Stimulated activated CD4-positive, alpha-beta T cell treated with anti-CD3 and anti-CD28 coated beads, Interleukin-4, amount 100 ng/mL, for 24 hours (primary cell): ENCODE data around the gene OR5H14.
"Not testable (repeated sequence)": the region's sequence is repeated elsewhere in the genome, so short reads cannot be mapped to it uniquely, and the experiment has no call there.

Experiments
- DNase-seq: peaks from one replicate; pipeline ENCODE4 v3.0.0-alpha.2; 2020

The OR5H14 gene

DNA sequence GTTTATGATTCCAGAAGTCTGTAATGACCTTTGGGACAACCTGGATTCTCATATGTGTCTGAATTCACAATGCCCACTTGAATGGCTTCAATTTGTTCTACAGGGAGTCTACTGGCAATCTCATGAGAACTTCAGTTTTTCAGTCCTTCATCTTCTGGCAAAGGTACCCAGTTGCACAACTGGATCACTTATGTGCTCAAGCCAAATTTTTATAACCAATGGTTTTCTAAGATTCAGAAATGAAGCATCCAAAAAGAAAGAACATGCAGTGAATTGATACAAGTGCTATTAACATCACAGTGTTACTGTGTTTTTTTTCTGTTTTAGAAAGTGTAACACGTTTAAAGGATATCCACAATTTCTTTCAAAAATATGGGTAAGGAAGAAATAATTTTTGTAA lies at the start of gene OR5H14:
Gene OR5H14 (plus strand): TSS at position 301 of the 400 bp plus-strand sequence. CDS start 1,907 bp downstream, outside the sequence.
- no peak for DNase-seq

DNA sequence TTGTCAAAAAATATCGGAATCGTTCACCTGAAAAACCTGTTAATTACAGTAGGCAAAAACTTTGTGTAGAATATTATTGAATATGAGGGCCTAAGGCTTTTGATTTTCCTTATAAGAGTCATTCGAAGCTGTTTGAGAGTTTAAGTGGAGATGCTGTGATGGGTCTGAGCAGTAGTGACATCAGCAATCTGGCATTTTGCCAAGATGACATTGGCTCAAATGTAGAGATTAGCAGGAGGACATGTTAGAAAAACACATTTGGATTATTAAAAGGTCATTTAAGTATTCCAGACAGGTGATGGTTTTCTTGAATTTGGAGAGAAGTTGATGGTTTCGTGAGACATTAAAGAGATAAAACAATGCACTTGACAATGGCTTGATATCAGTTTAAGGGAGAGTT lies 47.4 kb upstream of the OR5H14 start:
- no peak for DNase-seq

DNA sequence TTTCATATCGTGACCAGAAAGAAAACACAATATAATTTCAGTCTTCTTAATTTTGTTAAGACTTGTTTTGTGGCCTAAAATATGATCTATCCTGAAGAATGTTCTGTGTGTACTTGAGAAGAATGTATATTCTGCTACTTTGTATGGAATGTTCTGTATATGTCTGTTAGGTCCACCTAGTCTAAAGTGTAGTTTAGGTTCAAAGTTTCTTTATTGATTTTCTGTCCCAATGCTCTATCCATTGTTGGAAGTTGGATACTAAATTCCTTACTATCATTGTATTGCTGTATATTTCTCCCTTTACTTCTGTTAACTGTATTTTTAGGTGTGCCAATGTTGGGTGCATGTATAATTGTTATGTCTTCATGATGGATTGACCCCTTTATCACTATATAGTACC lies 39.1 kb upstream of the OR5H14 start:
- DNase-seq, result no peak

DNA sequence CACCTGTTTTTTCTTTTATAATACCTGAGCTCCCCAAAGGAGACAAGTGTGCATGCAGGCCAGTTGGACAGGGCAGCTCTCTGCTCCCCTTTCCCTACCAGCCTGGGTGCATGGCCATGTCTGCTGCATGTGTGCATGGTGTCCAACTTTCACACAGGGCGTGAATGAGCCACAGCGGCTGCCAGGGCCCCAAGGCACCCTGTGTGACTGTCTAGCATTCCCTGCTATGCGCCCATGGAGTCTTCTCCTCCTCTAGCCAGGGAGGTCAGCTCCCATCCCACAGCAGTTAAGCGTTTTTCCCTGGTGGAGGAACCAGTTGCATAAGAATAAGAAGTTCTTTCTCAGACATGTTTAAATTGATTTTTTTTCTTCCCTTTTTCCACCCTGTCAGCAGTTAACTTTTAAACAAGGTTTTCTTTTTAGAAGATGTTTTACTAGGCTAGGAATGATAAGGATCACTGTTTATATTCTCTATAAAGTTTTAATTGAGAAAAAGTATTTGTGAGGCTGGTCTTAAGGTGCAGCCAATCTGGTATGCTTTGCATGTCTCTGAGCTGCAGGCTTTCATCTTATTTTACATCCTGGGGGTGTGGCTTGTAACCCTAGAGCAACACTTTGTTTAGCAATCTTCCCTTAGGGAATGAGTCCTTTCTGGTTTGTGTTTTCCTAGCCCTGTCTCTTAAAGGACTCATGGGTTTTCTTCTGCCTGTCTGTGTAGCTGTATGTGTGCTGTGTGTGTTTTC lies 37.3 kb upstream of the OR5H14 start:
- no peak for DNase-seq

DNA sequence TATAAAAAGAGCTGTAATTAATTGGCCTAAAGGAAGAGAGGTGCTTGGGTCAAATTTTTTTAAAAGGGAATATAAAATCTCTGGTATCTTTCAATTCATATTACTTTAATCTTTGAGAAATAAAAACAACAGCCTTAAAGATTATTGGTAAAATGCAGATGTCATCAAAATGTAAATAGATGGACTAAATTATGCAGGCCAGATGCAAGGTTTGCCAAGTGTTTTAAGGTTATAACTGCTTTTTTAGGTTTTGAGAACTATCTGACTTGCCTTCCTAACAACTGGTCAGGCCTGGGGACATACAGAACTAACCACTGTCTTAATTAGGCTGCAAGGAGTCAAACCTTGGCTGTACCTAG lies 36.8 kb upstream of the OR5H14 start:
- no peak for DNase-seq

DNA sequence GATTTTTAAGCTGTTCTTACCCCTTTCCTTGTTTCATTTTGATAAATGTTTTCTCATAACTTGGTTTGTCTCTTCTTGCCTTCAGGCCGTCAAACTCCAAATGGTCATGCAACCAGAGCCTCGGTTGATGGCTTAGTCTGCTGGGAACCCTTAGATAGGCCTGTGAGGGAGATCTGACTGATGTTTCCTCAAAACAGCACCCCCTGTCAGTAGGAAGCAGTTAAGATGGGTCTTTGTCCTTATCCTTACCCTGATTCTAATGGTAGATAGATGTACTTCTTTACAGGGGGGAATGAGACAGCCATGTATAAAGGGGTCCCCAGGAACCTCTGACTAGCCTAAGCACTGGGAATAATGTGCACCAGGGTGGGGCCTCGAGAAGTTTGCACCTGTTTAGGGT lies 33.0 kb upstream of the OR5H14 start:
- no peak for DNase-seq

DNA sequence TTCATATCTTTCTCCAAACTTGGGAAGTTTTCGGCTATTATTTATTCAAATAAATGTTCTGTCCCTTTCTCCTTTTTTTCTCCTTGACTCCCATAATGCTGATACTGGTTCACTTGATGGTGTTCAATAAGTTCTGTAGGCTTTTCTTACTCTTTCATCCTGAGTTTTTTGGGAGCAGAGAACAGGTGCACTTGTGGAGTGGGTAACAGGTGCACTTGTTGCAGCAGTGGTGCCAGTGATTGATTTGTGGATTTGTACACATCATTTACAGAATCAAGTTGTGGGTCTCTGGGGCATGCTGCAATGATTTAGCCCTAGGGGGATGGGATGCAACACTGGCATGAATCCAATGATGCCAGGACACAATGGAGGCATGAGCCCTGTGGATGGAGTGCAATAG lies 31.6 kb upstream of the OR5H14 start:
- no peak for DNase-seq

DNA sequence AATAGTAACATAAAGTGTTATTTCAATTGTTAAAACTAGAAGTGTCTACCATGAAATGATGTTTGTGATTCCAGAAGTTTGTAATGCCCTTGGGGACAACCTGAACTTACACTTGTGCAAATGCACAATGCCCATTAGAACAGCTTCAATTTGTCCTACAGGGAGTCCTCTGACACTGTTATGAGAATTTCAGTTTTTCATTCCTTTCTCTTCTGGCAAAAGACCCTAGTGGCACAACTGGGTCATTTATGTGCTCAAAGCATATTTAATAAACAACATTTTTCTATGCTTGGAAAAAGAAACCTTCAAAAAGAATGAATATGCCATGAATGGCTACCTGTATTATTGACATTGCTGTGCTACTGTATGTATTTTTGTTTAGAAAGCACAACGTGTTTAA lies 16.9 kb upstream of the OR5H14 start, which contains the start of gene OR5H1:
Gene OR5H1 (plus strand): TSS at position 301 of the 400 bp plus-strand sequence. CDS start 1,977 bp downstream, outside the sequence.
- no peak for DNase-seq

DNA sequence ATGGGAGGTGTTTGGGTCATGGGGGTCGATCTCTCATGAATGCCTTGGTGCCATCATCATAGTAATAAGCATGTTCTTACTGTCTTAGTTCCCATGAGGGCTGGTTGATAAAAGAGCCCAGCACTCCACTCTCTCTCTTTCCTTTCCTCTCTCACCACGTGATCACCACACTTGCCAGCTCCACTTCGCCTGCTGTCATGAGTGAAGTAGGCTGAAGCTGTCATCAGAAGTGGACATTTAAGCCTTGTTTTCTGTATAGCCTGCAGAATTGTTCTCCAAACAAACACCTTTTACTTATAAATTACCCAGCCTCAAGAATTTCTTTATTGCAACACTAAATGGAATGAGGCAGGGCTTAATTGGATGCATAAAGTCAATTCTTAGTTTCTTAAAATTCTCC lies 10.6 kb upstream of the OR5H14 start:
- DNase-seq, result no peak

DNA sequence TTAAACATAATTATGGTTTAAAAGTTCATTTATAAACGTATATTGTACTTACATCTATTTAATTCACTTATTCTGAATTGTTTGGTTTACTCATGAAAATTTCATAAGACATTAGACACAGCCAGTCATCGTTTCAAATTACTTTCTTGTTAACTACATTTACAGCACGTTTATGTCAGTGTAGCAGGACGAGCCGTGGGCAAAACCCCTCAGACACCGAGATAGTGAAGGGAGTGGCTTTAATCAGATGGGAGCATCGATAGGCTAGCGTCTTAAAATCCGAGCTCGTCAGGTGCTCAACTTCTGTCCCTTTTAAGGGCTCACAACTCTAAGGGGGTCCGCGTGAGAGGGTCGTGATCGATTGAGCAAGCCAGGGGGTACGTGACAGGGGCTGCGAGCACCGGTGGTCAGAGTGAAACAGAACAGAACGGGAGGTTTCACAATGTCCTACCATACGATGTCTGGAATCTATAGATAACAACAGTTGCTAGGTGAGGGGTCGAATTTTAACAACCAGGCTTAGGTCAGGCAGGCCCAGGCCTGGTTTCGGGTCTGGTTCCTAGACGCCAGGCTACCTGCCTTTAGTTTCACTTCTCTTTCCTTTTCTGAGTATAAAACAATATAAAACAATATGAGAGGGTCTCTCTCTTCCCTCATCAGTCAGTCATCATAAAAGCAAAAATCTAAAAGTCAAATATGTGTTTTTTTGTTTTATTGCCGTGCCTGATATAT lies 9.3 kb upstream of the OR5H14 start:
- DNase-seq, result not testable (repeated sequence)

DNA sequence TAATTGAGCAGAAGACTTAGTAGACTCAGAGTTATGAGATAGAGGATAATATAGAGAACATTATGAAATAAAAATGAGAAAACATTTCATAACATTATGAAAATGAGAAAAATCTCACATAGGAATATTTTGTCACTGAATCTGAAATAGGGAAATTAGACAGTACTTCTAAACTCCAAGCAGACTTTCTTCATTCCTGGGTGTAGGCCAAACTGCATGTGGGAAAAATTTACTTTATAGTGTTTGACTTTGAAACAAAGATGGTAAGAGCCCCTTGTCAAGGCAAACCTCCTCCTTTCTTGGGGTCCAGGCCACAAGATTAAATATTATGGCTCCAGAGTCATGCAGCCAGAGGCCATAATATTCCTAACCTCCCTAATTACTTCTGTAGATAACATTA lies 6.7 kb upstream of the OR5H14 start:
- DNase-seq, result no peak

DNA sequence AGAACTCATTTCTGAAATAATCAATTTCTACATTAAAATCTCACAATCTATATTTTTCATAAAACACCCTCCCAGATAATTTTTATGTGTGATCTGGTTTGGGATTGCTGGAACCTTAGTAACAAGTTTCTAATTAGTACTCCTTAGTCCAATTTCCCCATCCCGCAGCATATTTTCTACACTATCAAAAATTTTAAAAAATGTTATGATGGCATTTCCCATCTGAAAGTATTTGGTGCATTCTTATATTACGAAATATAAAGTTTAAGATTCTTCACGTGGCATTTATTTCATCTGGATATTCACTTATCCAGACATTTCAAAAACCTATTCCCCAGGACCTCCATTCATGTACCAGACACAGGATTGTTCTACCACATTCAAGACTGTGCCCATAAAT lies 1.5 kb downstream of the OR5H14 start:
- no peak for DNase-seq

DNA sequence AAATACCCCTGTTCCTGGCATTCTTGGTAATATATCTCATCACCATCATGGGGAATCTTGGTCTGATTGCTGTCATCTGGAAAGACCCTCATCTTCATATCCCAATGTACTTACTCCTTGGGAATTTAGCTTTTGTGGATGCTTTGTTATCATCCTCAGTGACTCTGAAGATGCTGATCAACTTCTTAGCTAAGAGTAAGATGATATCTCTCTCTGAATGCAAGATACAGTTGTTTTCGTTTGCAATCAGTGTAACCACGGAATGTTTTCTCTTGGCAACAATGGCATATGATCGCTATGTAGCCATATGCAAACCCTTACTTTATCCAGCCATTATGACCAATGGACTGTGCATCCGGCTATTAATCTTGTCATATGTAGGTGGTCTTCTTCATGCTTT lies 2.2 kb downstream of the OR5H14 start:
- DNase-seq, result not testable (repeated sequence)

DNA sequence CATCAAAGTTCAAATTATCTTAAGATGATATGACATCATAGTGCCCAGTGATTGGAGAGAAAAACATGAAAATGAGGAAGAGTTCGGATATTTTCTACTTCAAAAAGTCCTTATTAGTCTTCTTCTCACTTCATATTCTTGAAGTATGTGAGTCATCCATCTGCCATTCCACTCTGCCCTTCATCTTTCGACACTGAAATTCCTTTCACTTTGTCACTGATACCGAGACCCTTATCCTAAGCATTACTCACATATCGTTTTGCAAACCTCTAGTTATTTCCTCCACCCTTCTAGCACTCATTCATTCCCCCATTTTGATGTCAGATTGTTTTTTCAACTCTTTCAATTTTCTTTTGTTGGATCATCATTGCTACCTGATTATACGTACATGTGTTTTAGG lies 4.0 kb downstream of the OR5H14 start:
- no peak for DNase-seq

DNA sequence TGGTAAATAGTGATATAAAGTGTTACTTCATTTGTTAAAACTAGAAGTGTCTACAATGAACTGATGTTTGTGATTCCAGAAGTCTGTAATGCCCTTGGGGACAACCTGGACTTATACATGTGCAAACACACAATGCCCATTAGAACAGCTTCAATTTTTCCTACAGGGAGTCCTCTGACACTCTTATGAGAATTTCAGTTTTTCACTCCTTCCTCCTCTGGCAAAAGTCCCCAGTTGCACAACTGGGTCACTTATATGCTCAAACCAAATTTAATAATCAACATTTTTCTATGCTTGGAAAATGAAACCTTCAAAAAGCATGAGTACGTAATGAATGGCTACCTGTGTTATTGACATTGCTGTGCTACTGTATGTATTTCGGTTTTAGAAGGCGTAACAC lies 19.1 kb downstream of the OR5H14 start, which contains the start of gene OR5H15:
Gene OR5H15 (plus strand): TSS at position 301 of the 400 bp plus-strand sequence. CDS start 2,004 bp downstream, outside the sequence.
- no peak for DNase-seq

DNA sequence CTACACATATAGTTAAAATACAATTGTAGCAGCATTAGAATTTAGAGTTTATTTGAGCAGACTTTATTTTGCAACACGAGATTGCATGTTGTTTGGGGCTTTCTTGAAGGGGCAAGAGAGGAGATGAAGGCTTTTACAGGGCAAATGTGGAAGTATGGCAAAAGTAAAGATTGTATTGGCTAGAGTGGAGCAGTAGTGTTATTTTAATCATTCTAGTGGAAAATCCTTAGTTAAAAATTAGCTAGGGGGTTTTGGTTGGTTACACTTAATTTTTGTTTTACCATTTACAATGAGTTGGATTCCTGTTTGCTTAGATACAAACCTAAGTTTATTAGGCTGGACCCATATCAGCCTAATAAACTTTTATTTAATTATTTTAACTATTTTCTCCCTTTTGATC lies 23.8 kb downstream of the OR5H14 start:
- DNase-seq, result no peak

DNA sequence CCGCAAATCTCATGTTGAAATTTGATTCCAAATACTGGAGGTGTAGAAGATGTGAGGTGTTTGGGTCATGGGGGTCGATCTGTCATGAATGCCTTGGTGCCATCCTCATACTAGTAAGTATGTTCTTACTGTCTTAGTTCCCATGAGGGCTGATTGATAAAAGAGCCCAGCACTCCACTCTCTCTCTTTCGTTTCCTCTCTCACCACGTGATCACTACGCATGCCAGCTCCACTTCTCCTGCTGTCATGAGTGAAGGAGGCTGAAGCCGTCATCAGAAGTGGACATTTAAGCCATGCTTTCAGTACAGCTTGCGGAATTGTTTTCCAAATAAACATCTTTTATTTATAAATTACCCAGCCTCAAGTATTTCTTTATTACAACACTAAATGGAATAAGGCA lies 25.3 kb downstream of the OR5H14 start:
- no peak for DNase-seq

DNA sequence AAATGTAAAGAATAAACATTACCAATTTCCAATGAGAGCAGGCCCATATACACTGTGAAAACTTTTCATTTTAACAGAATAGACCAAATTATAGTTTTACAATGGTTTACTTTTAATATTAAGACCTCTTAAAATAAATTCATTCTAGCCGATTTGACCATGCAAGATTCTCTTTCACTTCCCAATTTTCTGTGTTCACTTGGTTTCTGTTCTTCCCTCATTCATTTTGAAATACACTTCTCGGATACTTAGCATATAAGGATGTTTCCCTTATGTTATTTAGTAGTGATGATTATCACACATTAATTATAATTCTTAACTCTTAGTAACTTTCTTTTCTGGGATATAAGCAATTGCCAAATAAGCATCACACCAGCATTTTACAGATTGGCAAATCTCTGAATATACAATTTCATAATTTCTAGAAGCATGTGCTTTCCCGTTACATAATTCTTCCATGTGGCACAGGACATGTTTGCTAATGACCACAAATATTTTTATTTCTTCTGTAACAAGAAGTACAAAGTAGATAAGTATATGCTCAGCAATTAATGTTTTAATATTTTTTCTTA lies 33.1 kb downstream of the OR5H14 start:
- no peak for DNase-seq

DNA sequence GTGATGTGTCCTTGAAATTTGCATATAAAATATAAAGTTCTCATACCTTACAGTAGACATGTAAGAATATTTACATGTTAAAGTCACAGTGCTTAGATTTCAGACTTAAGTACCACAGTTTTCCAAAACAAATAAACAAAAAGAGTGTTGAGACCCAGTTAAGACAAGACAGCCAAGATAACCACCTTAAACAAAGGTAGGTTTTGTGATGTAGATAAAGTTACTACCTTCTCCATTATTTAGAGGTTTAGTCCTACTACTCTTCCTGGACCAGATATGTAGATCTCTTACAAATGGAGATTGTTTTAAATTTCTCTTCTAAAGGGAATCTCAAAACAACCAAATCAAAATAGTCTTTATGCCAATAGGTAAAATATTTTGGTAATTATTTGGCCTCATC lies 34.9 kb downstream of the OR5H14 start:
- DNase-seq, result no peak

DNA sequence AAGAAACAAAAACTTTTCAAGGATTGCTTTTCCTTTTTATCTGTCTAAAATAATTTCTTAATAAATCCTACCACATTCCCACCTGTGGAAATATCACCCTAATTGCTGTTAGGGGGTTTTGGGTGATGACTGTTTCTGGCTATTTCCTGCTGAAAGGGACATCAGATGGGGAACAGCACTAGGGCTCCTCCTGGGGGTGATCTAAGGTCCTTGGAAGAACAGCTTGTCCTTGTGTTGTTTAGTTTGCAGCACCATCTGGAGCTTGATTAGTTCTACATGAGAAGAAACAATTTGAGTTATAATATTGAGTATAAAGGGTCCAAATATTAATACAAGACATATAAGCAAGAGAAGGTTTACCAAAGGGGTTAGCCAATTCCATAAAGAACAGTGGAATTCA lies 37.9 kb downstream of the OR5H14 start:
- no peak for DNase-seq

DNA sequence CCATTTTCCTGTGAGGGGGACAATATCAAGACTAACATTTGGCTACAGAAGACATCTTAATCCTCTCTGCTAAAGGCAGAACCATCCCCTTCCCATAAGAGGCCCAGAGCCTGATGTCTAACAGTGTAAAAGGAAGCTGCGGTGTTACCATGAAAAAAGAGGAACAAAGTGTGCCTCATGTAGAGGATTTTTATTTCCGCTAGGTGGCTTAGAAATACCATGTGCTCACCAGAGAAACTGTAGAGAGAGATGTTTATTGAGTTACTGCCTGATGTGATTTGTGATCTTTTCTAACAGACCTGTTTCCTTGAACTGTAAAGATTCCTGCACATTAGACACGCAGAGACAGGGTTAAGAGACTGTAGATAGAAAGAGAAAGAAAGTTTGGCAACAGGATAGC lies 41.3 kb downstream of the OR5H14 start:
- no peak for DNase-seq

DNA sequence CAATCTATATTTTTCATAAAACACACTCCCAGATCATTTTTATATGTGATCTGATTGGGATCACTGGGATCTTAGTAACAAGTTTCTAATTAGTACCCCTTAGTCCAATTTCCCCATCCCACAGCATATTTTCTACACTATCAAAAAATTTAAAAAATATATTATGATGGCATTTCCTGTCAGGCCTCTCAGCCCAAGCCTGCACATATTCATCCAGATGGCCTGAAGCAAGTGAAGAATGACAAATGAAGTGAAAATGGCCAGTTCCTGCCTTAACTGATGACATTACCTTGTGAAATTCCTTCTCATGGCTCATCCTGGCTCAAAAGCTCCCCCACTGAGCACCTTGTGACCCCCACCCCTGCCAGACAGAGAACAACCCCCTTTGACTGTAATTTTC lies 43.6 kb downstream of the OR5H14 start:
- DNase-seq, result not testable (repeated sequence)

DNA sequence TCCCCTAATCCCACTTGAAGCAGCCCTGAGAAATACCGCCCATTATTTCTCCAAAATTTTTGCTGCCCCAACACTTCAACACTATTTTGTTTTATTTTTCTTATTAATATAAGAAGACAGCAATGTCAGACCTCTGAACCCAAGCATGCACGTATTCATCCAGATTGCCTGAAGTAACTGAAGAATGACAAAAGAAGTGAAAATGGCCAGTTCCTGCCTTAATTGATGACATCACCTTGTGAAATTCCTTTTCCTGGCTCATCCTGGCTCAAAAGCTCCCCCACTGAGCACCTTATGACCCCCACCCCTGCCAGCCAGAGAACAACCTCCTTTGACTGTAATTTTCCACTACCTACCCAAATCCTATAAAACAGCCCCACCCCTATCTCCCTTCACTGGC lies 49.0 kb downstream of the OR5H14 start:
- not testable (repeated sequence) for DNase-seq

DNA sequence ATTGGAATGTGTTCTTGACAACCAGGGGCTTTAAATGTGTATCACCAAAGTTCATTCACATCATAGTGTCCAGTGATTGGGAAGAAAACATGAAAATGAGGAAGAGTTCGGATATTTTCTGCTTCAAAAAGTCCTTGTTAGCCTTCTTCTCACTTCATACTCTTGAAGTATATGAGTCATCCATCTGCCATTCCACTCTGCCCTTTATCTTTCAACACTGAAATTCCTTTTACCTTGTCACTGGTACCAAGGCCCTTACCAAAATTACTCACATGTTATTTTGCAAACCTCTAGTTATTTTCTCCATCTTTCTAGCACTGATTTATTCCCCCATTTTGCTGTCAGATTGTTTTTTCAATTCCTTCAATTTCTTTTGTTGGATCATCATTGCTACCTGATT lies 51.7 kb downstream of the OR5H14 start:
- DNase-seq, result no peak
